ENCODE measurements around the gene RBM41.

DNA sequence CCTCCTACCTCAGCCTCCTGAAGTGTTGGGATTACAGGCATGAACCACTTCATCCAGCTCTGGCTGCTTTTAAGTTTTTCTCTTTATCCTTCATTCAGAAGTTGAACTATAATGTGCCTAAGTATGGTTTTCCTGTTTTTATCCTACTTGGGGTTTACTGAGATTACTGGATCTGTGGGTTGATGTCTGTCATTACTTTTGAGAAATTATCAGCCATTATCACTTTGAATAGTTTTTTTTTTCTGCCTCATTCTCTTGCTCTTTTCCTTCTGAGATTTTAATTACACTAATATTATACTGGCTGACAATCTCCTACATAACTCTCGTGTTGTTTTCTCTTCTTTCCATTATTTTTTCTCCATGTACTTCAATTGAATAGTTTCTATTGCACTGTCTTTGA, 71.0 kb downstream of the RBM41 start:
- TF ChIP-seq ESRRG (CRISPR knock-in tag; IDR thresholded peaks at IDR 0.05): no peak
- no peak for TF ChIP-seq OSR1 (CRISPR knock-in tag; IDR thresholded peaks at IDR 0.05)
- TF ChIP-seq, protein P1, sequence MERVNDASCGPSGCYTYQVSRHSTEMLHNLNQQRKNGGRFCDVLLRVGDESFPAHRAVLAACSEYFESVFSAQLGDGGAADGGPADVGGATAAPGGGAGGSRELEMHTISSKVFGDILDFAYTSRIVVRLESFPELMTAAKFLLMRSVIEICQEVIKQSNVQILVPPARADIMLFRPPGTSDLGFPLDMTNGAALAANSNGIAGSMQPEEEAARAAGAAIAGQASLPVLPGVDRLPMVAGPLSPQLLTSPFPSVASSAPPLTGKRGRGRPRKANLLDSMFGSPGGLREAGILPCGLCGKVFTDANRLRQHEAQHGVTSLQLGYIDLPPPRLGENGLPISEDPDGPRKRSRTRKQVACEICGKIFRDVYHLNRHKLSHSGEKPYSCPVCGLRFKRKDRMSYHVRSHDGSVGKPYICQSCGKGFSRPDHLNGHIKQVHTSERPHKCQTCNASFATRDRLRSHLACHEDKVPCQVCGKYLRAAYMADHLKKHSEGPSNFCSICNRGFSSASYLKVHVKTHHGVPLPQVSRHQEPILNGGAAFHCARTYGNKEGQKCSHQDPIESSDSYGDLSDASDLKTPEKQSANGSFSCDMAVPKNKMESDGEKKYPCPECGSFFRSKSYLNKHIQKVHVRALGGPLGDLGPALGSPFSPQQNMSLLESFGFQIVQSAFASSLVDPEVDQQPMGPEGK (CRISPR knock-in tag; IDR thresholded peaks at IDR 0.05; ENCODE audit: borderline replicate concordance): no peak
- no peak for TF ChIP-seq TCF4 (CRISPR knock-in tag; IDR thresholded peaks at IDR 0.05; ENCODE audit: borderline replicate concordance)
- no peak for TF ChIP-seq ZFP3 (CRISPR knock-in tag; IDR thresholded peaks at IDR 0.05)
- no peak for TF ChIP-seq ZNF565 (CRISPR knock-in tag; conservative IDR thresholded peaks at IDR 0.05; ENCODE audit: low read depth)
- no peak for TF ChIP-seq ZNF70 (CRISPR knock-in tag; IDR thresholded peaks at IDR 0.05)
- no peak for TF ChIP-seq RARB (CRISPR knock-in tag; IDR thresholded peaks at IDR 0.05)
- no peak for TF ChIP-seq CSDC2 (CRISPR knock-in tag; IDR thresholded peaks at IDR 0.05)
